Motor neuron (in vitro differentiated cells): ENCODE results near the gene GREM1. TPM values are rescaled to one million over a fixed set of nuclear protein-coding genes. Genes with fewer than 3 reads are reported as not detected.

ENCODE experiments used
- ATAC-seq, 8 experiments: fragments of 200-7000 bp; cut with Tn5 transposase; replicated peaks in 6 of 8; 2 replicates each; pipeline ENCODE4 v1.8.0; 2021; ENCODE audit warnings: mild to moderate bottlenecking in 8 of 8, moderate library complexity in 8 of 8
- H3K27ac ChIP-seq, 2 donors: fragments of 250-450 bp; sonication (Bioruptor Pico); 2 replicates each; pipeline ENCODE4 v1.9.0; 2021; ENCODE audit warnings: antibody characterized with exemption in 2 of 2, mild to moderate bottlenecking in 2 of 2, moderate library complexity in 1 of 2
- H3K4me1 ChIP-seq, 2 donors: fragments of 250-450 bp; sonication (Bioruptor Pico); replicated peaks in 1 of 2; 2 replicates each; pipeline ENCODE4 v1.6.1; 2021; ENCODE audit warnings: antibody characterized with exemption in 2 of 2, mild to moderate bottlenecking in 2 of 2, moderate library complexity in 1 of 2
- H3K4me3 ChIP-seq, 5 donors: fragments of 250-450 bp; sonication (Bioruptor Pico); 2 replicates each; pipeline ENCODE4 v1.9.0; 2021; ENCODE audit warnings: antibody characterized with exemption in 5 of 5, mild to moderate bottlenecking in 5 of 5, moderate library complexity in 4 of 5
- WGBS, 10 experiments: fragments of 450-650 bp; shearing (Covaris generic); methylation state at CpG; one replicate each; pipeline ENCODE4 v1.0.0; 2022; 5-methylcytosine and 5-hydroxymethylcytosine counted together
- in situ Hi-C, 9 experiments: fragments of 400-800 bp; cut with MboI; loops; one replicate each; pipeline ENCODE4 v1.15.0; 2021; ENCODE audit warnings: low sequenced_read_pairs in 9 of 9, low pct_unique_long_range_greater_than_20kb in 2 of 9; ENCODE audit not compliant: unreplicated experiment in 9 of 9
- total RNA-seq, 8 experiments: library from RNA; unstranded; fragments of 300-600 nt; gene quantifications; 2 replicates each; pipeline versions ENCODE4 v1.2.3 to v1.2.4, GENCODE V29; 2022

The GREM1 gene
- total RNA-seq, 8 experiments from 2014 or later: under 0.01 to 12.0 (median 0.13) TPM

- Histone ChIP-seq H3K27ac (no peak overlapping the region), H3K4me1 (no peaks in the 10 kb centered on the region), H3K4me3 (no peak overlapping the region)
- in situ Hi-C loops: no loop called here
- WGBS, 10 experiments: 60 to 100% (median 87%) methylated on average over 1 to 7 of the region's 7 CpGs; no CpG with 5 or more reads in 2 of the 10 experiments
- ATAC-seq: no peak
Observed at GRCh38 chr15:32786906-32787305, 69.1 kb downstream of the GREM1 start.

- ATAC-seq: no peak
- Histone ChIP-seq H3K4me1 (no peaks in the 10 kb centered on the region), H3K4me3 (no peak overlapping the region), H3K27ac (no peak overlapping the region)
- in situ Hi-C loops: no loop called here
- WGBS, 10 experiments: 0 to 100% (median 85%) methylated on average over 1 to 5 of the region's 5 CpGs; no CpG with 5 or more reads in 2 of the 10 experiments
Observed at GRCh38 chr15:32787949-32788348, 70.1 kb downstream of the GREM1 start.

DNA sequence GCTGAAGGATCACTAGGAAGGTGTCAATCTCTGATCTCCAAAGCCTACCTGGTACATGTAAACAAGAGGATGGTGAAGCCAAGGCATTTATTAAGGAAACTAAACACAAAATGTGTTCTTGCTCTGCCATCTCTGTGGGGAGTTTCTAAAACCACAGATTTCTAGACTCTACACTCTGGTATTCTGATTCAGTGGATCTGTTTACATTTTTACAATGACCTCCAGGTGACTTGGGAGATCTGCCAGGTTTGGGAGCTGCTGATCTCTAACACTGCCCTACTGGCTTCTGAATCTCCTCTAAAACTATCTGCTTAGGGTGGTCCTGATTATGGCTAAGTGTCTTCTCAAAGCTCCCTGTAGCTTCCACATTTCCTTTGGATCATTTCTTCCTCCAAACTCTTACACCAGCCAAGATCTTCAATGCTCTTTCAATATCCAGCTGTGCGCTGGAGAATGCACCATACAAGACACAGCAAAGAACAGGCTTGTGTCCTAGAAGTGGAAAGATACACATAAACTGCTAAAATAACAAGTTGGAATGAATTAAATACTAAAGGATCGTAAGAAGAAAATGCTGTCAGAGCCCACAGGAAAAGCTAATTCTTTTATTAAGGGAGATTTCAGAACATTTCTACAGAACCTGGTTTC, 72.7 kb downstream of the GREM1 start:
- Histone ChIP-seq H3K4me1 (no peaks in the 10 kb centered on the region), H3K4me3 (no peak overlapping the region), H3K27ac (no peak overlapping the region)
- 73 to 100% (median 94%) methylated on average over 1 to 2 of the region's 2 CpGs; no CpG with 5 or more reads in 1 of the 10 experiments for WGBS, 10 experiments
- ATAC-seq: no peak
- in situ Hi-C loops: no loop called here

DNA sequence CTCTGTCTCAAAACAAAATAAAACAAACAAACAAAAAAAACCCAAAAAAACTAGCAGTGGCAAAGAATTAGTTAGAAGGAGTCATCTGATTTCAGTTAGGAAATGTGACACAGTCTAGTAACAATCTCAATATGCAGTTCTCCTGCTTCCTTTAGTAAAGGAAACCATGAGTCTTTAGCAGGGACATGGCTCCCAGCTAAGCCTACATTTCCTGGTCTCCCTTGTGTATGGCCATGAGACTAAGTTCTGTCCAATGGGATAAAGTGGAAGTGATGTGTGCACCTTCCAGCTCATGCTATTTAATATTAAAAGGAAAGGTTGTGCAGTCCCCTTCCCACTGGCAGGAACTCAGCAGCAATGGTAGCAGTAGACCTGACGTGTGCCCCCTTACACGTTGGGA, 74.6 kb downstream of the GREM1 start:
- H3K4me3 ChIP-seq: no peak overlapping the region
- no peaks in the 10 kb centered on the region for H3K4me1 ChIP-seq
- no peak overlapping the region for H3K27ac ChIP-seq
- WGBS, 10 experiments: 71 to 100% (median 90%) methylated on average over 1 to 2 of the region's 2 CpGs; no CpG with 5 or more reads in 2 of the 10 experiments
- in situ Hi-C loops: no loop called here
- ATAC-seq: no peak

Other genes with a start within 250 kb of the GREM1 start
- 1 to 10 TPM; 1.2 to 7.2 (median 5.5) TPM for gene GOLGA8N, start 124.5 kb upstream of the GREM1 start, total RNA-seq
- 10 to 100 TPM in 3 of 8 experiments, 1 to 10 TPM in 5; 1.4 to 27.1 (median 3.4) TPM for gene ARHGAP11A, start 102.5 kb upstream of the GREM1 start, total RNA-seq
- gene SCG5, start 76.3 kb upstream of the GREM1 start, total RNA-seq: 10 to 100 TPM in 5 of 8 experiments, 1 to 10 TPM in 3; 1.3 to 68.5 (median 33.6) TPM